Measurements from ENCODE around the gene ACACB. TPM values are rescaled to one million over a fixed set of nuclear protein-coding genes. Genes with fewer than 3 reads are reported as not detected.

ACACB gene
- total RNA-seq, 1 donor from 2014 or later = 22.7 TPM

DNA sequence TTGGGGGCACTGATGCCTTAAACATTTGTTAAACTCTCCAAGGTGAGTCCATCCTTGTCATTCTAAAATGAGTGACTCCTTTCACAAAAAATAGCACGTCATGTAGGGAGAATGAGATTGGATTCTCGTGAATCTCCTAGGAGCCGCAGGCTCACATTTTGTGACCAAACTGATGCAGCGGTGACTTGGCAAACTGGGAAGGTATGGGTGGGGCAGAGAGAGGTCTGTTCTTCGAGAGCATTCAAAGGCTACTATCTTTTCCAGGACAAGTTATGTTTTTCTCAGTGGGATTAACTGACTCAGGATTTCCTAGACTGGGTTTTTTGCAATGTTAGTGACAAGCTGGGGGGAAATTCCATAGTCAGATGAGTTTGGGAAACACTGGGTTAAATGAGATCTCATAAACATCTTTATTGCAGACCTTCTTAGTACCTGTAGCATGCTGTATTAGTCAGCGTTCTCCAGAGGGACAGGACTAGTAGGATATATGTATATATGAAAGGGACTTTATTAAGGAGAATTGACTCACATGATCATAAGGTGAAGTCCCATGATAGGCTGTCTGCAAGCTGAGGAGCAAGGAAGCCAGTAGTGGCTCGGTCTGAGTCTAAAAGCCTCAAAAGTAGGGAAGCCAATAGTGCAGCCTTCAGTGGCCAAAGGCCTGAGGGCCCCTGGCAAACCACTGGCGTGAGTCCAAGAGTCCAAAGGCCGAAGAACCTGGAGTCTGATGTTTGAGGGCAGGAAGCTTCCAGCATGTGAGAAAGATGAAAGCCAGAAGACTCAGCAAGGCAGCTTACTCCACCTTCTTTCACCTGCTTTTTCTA lies 131.7 kb downstream of the ACACB start:
- H3K27me3 Mint-ChIP-seq = no peaks in the 10 kb centered on the region
- no peak overlapping the region for H3K27ac Mint-ChIP-seq
- no peak overlapping the region for H3K4me3 Mint-ChIP-seq
- no peaks in the 10 kb centered on the region for H3K9me3 Mint-ChIP-seq
- DNase-seq (ENCODE audit: extremely low spot score, unreplicated experiment) = no peak
- TF ChIP-seq, protein P1, sequence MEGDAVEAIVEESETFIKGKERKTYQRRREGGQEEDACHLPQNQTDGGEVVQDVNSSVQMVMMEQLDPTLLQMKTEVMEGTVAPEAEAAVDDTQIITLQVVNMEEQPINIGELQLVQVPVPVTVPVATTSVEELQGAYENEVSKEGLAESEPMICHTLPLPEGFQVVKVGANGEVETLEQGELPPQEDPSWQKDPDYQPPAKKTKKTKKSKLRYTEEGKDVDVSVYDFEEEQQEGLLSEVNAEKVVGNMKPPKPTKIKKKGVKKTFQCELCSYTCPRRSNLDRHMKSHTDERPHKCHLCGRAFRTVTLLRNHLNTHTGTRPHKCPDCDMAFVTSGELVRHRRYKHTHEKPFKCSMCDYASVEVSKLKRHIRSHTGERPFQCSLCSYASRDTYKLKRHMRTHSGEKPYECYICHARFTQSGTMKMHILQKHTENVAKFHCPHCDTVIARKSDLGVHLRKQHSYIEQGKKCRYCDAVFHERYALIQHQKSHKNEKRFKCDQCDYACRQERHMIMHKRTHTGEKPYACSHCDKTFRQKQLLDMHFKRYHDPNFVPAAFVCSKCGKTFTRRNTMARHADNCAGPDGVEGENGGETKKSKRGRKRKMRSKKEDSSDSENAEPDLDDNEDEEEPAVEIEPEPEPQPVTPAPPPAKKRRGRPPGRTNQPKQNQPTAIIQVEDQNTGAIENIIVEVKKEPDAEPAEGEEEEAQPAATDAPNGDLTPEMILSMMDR (conservative IDR thresholded peaks at IDR 0.05) = no peak
- H3K36me3 Mint-ChIP-seq = peaks cover 20% of the 10 kb centered on the region
- H3K4me1 Mint-ChIP-seq (ENCODE audit: unreplicated experiment) = no peaks in the 10 kb centered on the region

DNA sequence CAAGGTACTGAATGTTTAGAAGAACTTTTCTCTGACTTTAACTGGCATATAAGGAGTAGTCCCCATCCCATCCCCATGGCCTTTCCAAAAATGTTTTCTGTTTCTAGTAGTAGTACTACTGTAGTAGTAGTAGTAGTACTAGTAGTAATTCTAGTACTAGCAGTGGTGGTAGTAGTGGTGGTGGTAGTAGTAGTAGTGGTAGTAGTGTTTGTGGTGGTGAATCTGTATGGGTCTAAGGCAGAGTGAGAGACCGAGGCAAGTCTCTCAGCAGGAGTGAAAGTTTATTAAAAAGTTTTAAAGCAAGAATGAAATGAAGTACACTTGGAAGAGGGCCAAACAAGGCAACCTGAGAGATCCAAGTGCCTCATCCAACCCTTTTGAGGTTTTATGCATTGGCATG lies 134.1 kb downstream of the ACACB start:
- no peak for DNase-seq (ENCODE audit: extremely low spot score, unreplicated experiment)
- no peaks in the 10 kb centered on the region for H3K27me3 Mint-ChIP-seq
- H3K4me3 Mint-ChIP-seq = no peak overlapping the region
- peaks cover 27% of the 10 kb centered on the region for H3K36me3 Mint-ChIP-seq
- H3K9me3 Mint-ChIP-seq = no peaks in the 10 kb centered on the region
- TF ChIP-seq, protein P1 (conservative IDR thresholded peaks at IDR 0.05) = no peak
- no peak overlapping the region for H3K27ac Mint-ChIP-seq
- H3K4me1 Mint-ChIP-seq (ENCODE audit: unreplicated experiment) = no peaks in the 10 kb centered on the region

DNA sequence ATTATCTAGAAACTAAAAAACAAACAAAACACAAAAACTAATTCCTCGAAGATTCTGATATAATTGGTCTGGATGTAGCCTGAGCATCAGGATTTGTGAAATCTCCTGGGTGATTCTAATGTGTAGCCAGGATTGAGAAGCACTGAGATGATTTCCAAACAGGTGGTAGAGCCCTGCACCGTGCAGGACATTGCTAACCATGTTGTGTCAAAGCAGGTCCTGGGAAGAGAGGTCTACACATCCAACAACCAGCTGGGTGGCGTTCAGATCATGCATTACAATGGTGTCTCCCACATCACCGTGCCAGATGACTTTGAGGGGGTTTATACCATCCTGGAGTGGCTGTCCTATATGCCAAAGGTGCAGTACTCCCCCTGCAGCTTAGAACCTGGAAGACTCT lies 136.4 kb downstream of the ACACB start:
- Mint-ChIP-seq H3K4me3 (no peak overlapping the region), H3K36me3 (peaks cover 25% of the 10 kb centered on the region), H3K27me3 (no peaks in the 10 kb centered on the region), H3K9me3 (no peaks in the 10 kb centered on the region), H3K4me1 (ENCODE audit: unreplicated experiment) (no peaks in the 10 kb centered on the region), H3K27ac (no peak overlapping the region)
- TF ChIP-seq, protein P1 (conservative IDR thresholded peaks at IDR 0.05) = no peak
- no peak for DNase-seq (ENCODE audit: extremely low spot score, unreplicated experiment)

DNA sequence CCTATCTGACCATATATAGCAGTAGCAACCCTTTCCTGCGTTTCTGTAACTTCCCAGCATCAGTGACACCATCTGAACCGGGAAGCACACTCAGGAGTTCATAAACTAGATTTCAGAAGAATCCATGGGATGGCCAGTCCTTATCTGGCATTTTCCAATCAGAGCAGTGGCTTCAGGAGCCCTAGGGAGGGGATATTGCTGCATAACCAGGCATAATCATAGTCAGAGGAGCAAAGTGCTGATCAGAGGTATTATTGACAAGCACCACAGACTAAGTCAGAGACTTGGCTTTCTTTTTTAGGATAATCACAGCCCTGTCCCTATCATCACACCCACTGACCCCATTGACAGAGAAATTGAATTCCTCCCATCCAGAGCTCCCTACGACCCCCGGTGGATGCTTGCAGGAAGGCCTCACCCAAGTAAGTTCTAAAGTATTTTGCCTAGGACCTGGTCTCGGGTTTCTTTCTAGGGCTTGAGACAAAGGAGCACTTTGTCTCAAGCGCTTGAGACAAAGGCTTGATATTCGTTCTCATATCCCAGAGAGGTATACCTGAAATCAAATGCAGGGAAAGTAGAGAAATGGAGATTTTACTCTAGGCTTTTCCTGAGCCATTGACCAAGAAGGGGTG lies 137.6 kb downstream of the ACACB start:
- Mint-ChIP-seq H3K27ac (no peak overlapping the region), H3K4me3 (no peak overlapping the region), H3K36me3 (peaks cover 22% of the 10 kb centered on the region), H3K9me3 (no peaks in the 10 kb centered on the region), H3K27me3 (no peaks in the 10 kb centered on the region), H3K4me1 (ENCODE audit: unreplicated experiment) (no peaks in the 10 kb centered on the region)
- no peak for DNase-seq (ENCODE audit: extremely low spot score, unreplicated experiment)
- TF ChIP-seq, protein P1 (conservative IDR thresholded peaks at IDR 0.05) = no peak

DNA sequence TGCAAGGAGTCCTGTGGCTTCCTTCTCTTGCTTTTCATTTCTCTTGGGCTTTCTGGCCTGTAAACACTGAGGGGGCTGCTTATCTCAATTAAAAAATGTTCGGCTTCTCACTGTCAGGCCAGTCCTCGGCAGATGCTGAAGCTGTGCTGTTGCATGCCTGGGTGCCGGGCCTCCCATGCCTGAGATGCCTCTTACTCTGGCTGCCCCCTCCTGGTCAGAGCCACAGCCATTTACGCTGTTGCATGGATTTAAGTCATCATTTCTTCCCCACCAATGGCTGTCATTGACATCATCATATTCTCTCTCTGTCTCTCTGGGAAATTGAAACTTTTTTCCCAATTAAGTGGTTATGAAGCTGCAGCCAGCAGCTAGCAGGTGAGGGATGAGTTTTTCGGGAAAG lies 139.0 kb downstream of the ACACB start:
- H3K27ac Mint-ChIP-seq = no peak overlapping the region
- H3K36me3 Mint-ChIP-seq = peaks cover 17% of the 10 kb centered on the region
- no peaks in the 10 kb centered on the region for H3K4me1 Mint-ChIP-seq (ENCODE audit: unreplicated experiment)
- no peak for DNase-seq (ENCODE audit: extremely low spot score, unreplicated experiment)
- no peak overlapping the region for H3K4me3 Mint-ChIP-seq
- no peaks in the 10 kb centered on the region for H3K27me3 Mint-ChIP-seq
- no peaks in the 10 kb centered on the region for H3K9me3 Mint-ChIP-seq
- TF ChIP-seq, protein P1 (conservative IDR thresholded peaks at IDR 0.05) = no peak

Data from type B pancreatic cell (in vitro differentiated cells).